IMR-90 (cell line): Measurements from ENCODE around the gene STK35. TPM values are rescaled to one million over a fixed set of nuclear protein-coding genes. Genes with fewer than 3 reads are reported as not detected.

Experiments
- ATAC-seq: fragments of 200-7000 bp; cut with Tn5 transposase; 2 replicates; pipeline ENCODE4 v1.9.1; 2020; ENCODE audit warnings: low read depth, mild to moderate bottlenecking, moderate library complexity
- BruUV-seq: library from RNA; stranded (reverse); fragments of 400-500 nt; replicated peaks from 2 replicates; lab custom pipeline; 2021; lab: Mats Ljungman, UMichigan
- CTCF ChIA-PET: fragments of 300-600 bp; formaldehyde crosslinking; extraction: SDS; loops from one replicate; lab custom pipeline; 2021; ENCODE audit warnings: antibody characterized with exemption; lab: Yijun Ruan, JAX
- POLR2A ChIA-PET: fragments of 300-600 bp; sonication (Branson Sonifier 250); formaldehyde crosslinking; loops from one replicate; lab custom pipeline; 2022; ENCODE audit warnings: antibody characterized with exemption; ENCODE audit not compliant: unreplicated experiment; lab: Charles Lee
- DNase-seq: peaks from one replicate; pipeline ENCODE4 v3.0.0; 2013
- H2AFZ ChIP-seq: replicated peaks from 2 replicates; pipeline ENCODE3; 2013; ENCODE audit warnings: low read length, mild to moderate bottlenecking; ENCODE audit not compliant: poor library complexity
- H2AK5ac ChIP-seq: 2 replicates; pipeline ENCODE4 v1.6.1; 2013; ENCODE audit warnings: low read depth, low read length, inconsistent platforms
- H2AK9ac ChIP-seq: replicated peaks from 2 replicates; pipeline ENCODE3; 2013; ENCODE audit warnings: mild to moderate bottlenecking, low read depth, low read length, moderate library complexity; ENCODE audit not compliant: poor library complexity
- H2BK120ac ChIP-seq: 2 replicates; pipeline ENCODE4 v1.6.1; 2013; ENCODE audit warnings: low read depth, low read length, inconsistent platforms
- H2BK15ac ChIP-seq: 3 replicates; pipeline ENCODE4 v1.6.1; 2013; ENCODE audit warnings: low read depth, low read length, inconsistent platforms
- H2BK20ac ChIP-seq: 2 replicates; pipeline ENCODE4 v1.6.1; 2013; ENCODE audit warnings: low read depth, mild to moderate bottlenecking, inconsistent platforms, low read length, moderate library complexity
- H2BK5ac ChIP-seq: 2 replicates; pipeline ENCODE4 v1.6.1; 2013; ENCODE audit warnings: mild to moderate bottlenecking, low read depth, low read length, inconsistent platforms; ENCODE audit not compliant: poor library complexity, severe bottlenecking
- H3K14ac ChIP-seq: replicated peaks from 2 replicates; pipeline ENCODE4 v1.6.1; 2013; ENCODE audit warnings: low read depth, low read length, inconsistent platforms
- H3K18ac ChIP-seq: 2 replicates; pipeline ENCODE4 v1.6.1; 2013; ENCODE audit warnings: low read depth, low read length, control low read depth
- H3K23ac ChIP-seq: 2 replicates; pipeline ENCODE4 v1.6.1; 2013; ENCODE audit warnings: low read depth, low read length, inconsistent platforms
- H3K27ac ChIP-seq: 2 replicates; pipeline ENCODE4 v1.5.1; 2013; ENCODE audit warnings: mild to moderate bottlenecking, control low read depth, low read length; ENCODE audit not compliant: insufficient read depth
- H3K27me3 ChIP-seq: 2 replicates; pipeline ENCODE4 v1.6.1; 2013; ENCODE audit warnings: low read length; ENCODE audit not compliant: control insufficient read depth, insufficient read depth
- H3K36me3 ChIP-seq: 2 replicates; pipeline ENCODE4 v1.6.1; 2013; ENCODE audit warnings: low read length, mixed read lengths; ENCODE audit not compliant: control insufficient read depth, insufficient read depth
- H3K4ac ChIP-seq: 2 replicates; pipeline ENCODE4 v1.6.1; 2013; ENCODE audit warnings: low read depth, low read length, inconsistent platforms
- H3K4me1 ChIP-seq: 2 replicates; pipeline ENCODE4 v1.6.1; 2013; ENCODE audit warnings: low read length, mixed read lengths; ENCODE audit not compliant: control insufficient read depth, insufficient read depth
- H3K4me2 ChIP-seq: 2 replicates; pipeline ENCODE4 v1.6.1; 2013; ENCODE audit warnings: low read depth, mild to moderate bottlenecking, control low read depth, low read length, moderate library complexity
- H3K4me3 ChIP-seq: 2 replicates; pipeline ENCODE4 v1.5.1; 2013; ENCODE audit warnings: low read depth, mild to moderate bottlenecking, control low read depth, low read length, moderate library complexity; ENCODE audit not compliant: insufficient read depth
- H3K56ac ChIP-seq: 2 replicates; pipeline ENCODE4 v1.6.1; 2013; ENCODE audit warnings: low read length, inconsistent platforms; ENCODE audit not compliant: insufficient read depth; ENCODE audit errors: extremely low read depth
- H3K79me1 ChIP-seq, 2 experiments: 2 replicates each; pipeline ENCODE4 v1.6.1; 2013; ENCODE audit warnings: low read length in 2 of 2, inconsistent platforms in 1 of 2, low read depth in 1 of 2
- H3K9ac ChIP-seq: 2 replicates; pipeline ENCODE4 v1.6.1; 2013; ENCODE audit warnings: low read depth, low read length, control low read depth
- H3K9me1 ChIP-seq: 2 replicates; pipeline ENCODE4 v1.6.1; 2013; ENCODE audit warnings: low read length, inconsistent platforms; ENCODE audit not compliant: insufficient read depth
- H3K9me3 ChIP-seq: 2 replicates; pipeline ENCODE4 v1.6.1; 2013; ENCODE audit warnings: low read length; ENCODE audit not compliant: control insufficient read depth, insufficient read depth
- H4K20me1 ChIP-seq: 2 replicates; pipeline ENCODE4 v1.6.1; 2013; ENCODE audit warnings: low read length, inconsistent platforms; ENCODE audit not compliant: insufficient read depth
- H4K5ac ChIP-seq: 2 replicates; pipeline ENCODE4 v1.6.1; 2013; ENCODE audit warnings: mild to moderate bottlenecking, low read depth, low read length, control low read depth
- H4K8ac ChIP-seq, 2 experiments: 2 replicates each; pipeline ENCODE4 v1.6.1; 2013; ENCODE audit warnings: low read depth in 2 of 2, low read length in 2 of 2, control low read depth in 1 of 2, inconsistent platforms in 1 of 2
- H4K91ac ChIP-seq: 2 replicates; pipeline ENCODE4 v1.6.1; 2013; ENCODE audit warnings: low read depth, low read length, inconsistent platforms; ENCODE audit not compliant: insufficient read depth
- BHLHE40 ChIP-seq: fragments of 150-350 bp; IDR thresholded peaks from 2 replicates; pipeline ENCODE4 v1.6.1; 2016; ENCODE audit warnings: mild to moderate bottlenecking, low read depth, low read length
- CEBPB ChIP-seq: IDR thresholded peaks from 2 replicates; pipeline ENCODE4 v1.6.1; 2012; ENCODE audit warnings: low read depth, low read length, improper control_type of control experiment
- CHD1 ChIP-seq: IDR thresholded peaks from 2 replicates; pipeline ENCODE4 v1.6.1; 2012; ENCODE audit warnings: low read depth, low read length, improper control_type of control experiment
- CTCF ChIP-seq: conservative IDR thresholded peaks from 2 replicates; pipeline ENCODE4 v1.5.1; 2012; ENCODE audit warnings: mild to moderate bottlenecking, low read depth, low read length, improper control_type of control experiment
- FOS ChIP-seq: fragments of 150-350 bp; IDR thresholded peaks from 2 replicates; pipeline ENCODE4 v1.6.1; 2016; ENCODE audit warnings: low read depth, low read length
- MAFK ChIP-seq: IDR thresholded peaks from 2 replicates; pipeline ENCODE4 v1.6.1; 2012; ENCODE audit warnings: low read depth, low read length, improper control_type of control experiment
- MAZ ChIP-seq: IDR thresholded peaks from 2 replicates; pipeline ENCODE4 v1.6.1; 2012; ENCODE audit warnings: low read depth, mild to moderate bottlenecking, low read length, improper control_type of control experiment, moderate library complexity, borderline replicate concordance
- MXI1 ChIP-seq: IDR thresholded peaks from 2 replicates; pipeline ENCODE4 v1.6.1; 2012; ENCODE audit warnings: low read depth, mild to moderate bottlenecking, low read length, moderate library complexity, borderline replicate concordance
- NFE2L2 ChIP-seq: fragments of 150-350 bp; IDR thresholded peaks from 2 replicates; pipeline ENCODE4 v1.6.1; 2016; ENCODE audit warnings: low read depth, mild to moderate bottlenecking, low read length
- POLR2A ChIP-seq: IDR thresholded peaks from 2 replicates; pipeline ENCODE4 v1.6.1; 2012; ENCODE audit warnings: mild to moderate bottlenecking, low read depth, low read length
- RCOR1 ChIP-seq: IDR thresholded peaks from 2 replicates; pipeline ENCODE4 v1.6.1; 2012; ENCODE audit warnings: mild to moderate bottlenecking, low read length, improper control_type of control experiment; ENCODE audit not compliant: insufficient replicate concordance
- RFX5 ChIP-seq: IDR thresholded peaks from 2 replicates; pipeline ENCODE4 v1.8.0; 2012; ENCODE audit warnings: low read depth, mild to moderate bottlenecking, low read length, moderate library complexity
- SMC3 ChIP-seq: fragments of 150-350 bp; IDR thresholded peaks from 2 replicates; pipeline ENCODE4 v1.6.1; 2016; ENCODE audit warnings: low read depth, mild to moderate bottlenecking, antibody characterized with exemption, low read length, moderate library complexity
- WGBS, 2 experiments: methylation state at CpG; one replicate each; pipeline versions ENCODE4 v1.1.5 to v1.1.7; 2013; ENCODE audit warnings: missing lambda C conversion rate in 2 of 2; ENCODE audit not compliant: insufficient read length in 1 of 2; ENCODE audit errors: extremely low coverage in 2 of 2; 5-methylcytosine and 5-hydroxymethylcytosine counted together
- dilution Hi-C: fragments of 300-500 bp; cut with HindIII; formaldehyde crosslinking; loops from one replicate; pipeline ENCODE4 v1.14.3; 2018; ENCODE audit warnings: low sequenced_read_pairs; ENCODE audit not compliant: unreplicated experiment
- in situ Hi-C: fragments of 300-500 bp; cut with MboI; formaldehyde crosslinking; loops from 3 replicates; pipeline ENCODE4 v1.14.3; 2019; ENCODE audit warnings: low sequenced_read_pairs, inconsistent platforms, mixed read lengths
- intact Hi-C: fragments of 100-400 bp; cut with micrococcal nuclease; formaldehyde crosslinking; loops from 2 replicates; pipeline ENCODE4 v1.10.0; 2022
- polyA plus RNA-seq, 3 experiments: library from polyadenylated mRNA; depleted of rRNA; stranded (reverse); fragments of >200 nt; gene quantifications; 2 replicates each; pipeline ENCODE4 v1.2.3, GENCODE V29; 2012; ENCODE audit warnings: low replicate concordance in 1 of 3
- total RNA-seq: library from RNA; depleted of rRNA; stranded (reverse); fragments of >200 nt; gene quantifications from 2 replicates; pipeline ENCODE4 v1.2.3, GENCODE V29; 2012
- TF ChIP-seq, protein P1 (sequence below): fragments of 150-350 bp; IDR thresholded peaks from 2 replicates; pipeline ENCODE4 v1.6.1; 2017; ENCODE audit warnings: mild to moderate bottlenecking, antibody characterized with exemption, low read length, low read depth
- TF ChIP-seq, protein P2 (sequence below): fragments of 150-350 bp; IDR thresholded peaks from 2 replicates; pipeline ENCODE4 v1.6.1; 2016; ENCODE audit warnings: low read depth, mild to moderate bottlenecking, low read length, moderate library complexity, borderline replicate concordance

The STK35 gene
- total and polyA plus RNA-seq, 2 of the 4 experiments (the other 2 are of a cell fraction): 11.1 to 12.0 TPM

GRCh38 chr20:2112910-2113309 lies 11.3 kb downstream of the STK35 start:
- ChIA-PET POLR2A (no interaction called here), CTCF (no interaction called here)
- Histone ChIP-seq H3K9ac (no peak overlapping the region), H3K79me1 (peaks cover 51 to 91% of the 10 kb centered on the region in 2 experiments), H3K56ac (no peak overlapping the region), H3K18ac (no peak overlapping the region), H3K23ac (no peak overlapping the region), H4K8ac (no peak overlapping the region), H2AFZ (no peak overlapping the region), H2AK9ac (no peak overlapping the region), H3K27me3 (no peaks in the 10 kb centered on the region), H3K4me3 (no peak overlapping the region), H2BK15ac (no peak overlapping the region), H3K27ac (no peak overlapping the region), H4K5ac (no peak overlapping the region), H2BK5ac (no peak overlapping the region), H3K4me2 (no peak overlapping the region), H3K4ac (no peak overlapping the region), H4K91ac (no peak overlapping the region), H3K4me1 (peaks cover 17% of the 10 kb centered on the region), H4K20me1 (peaks cover 68% of the 10 kb centered on the region), H2BK120ac (no peak overlapping the region), H3K36me3 (peaks cover 16% of the 10 kb centered on the region), H3K9me1 (peaks cover 41% of the 10 kb centered on the region), H3K14ac (no peak overlapping the region), H2BK20ac (no peak overlapping the region), H2AK5ac (no peak overlapping the region), H3K9me3 (no peaks in the 10 kb centered on the region)
- in situ Hi-C loops (loop anchor here (25.0 kb wide), 1 partner anchor 699 kb away; the partner anchor contains the start of genes C20orf141, CPXM1 and TMEM239), intact Hi-C loops (loop anchor here (10.0 kb wide), 1 partner anchor 342 kb away; no protein-coding TSS in a partner anchor), dilution Hi-C loops (no loop called here)
- TF ChIP-seq POLR2A (no peak), MXI1 (no peak), RFX5 (no peak), NFE2L2 (no peak), RCOR1 (no peak), FOS (no peak), MAFK (no peak), CHD1 (no peak), SMC3 (no peak), CEBPB (no peak), MAZ (no peak), CTCF (no peak), BHLHE40 (no peak)
- TF ChIP-seq, protein P1, sequence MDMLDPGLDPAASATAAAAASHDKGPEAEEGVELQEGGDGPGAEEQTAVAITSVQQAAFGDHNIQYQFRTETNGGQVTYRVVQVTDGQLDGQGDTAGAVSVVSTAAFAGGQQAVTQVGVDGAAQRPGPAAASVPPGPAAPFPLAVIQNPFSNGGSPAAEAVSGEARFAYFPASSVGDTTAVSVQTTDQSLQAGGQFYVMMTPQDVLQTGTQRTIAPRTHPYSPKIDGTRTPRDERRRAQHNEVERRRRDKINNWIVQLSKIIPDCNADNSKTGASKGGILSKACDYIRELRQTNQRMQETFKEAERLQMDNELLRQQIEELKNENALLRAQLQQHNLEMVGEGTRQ: no peak
- TF ChIP-seq, protein P2, sequence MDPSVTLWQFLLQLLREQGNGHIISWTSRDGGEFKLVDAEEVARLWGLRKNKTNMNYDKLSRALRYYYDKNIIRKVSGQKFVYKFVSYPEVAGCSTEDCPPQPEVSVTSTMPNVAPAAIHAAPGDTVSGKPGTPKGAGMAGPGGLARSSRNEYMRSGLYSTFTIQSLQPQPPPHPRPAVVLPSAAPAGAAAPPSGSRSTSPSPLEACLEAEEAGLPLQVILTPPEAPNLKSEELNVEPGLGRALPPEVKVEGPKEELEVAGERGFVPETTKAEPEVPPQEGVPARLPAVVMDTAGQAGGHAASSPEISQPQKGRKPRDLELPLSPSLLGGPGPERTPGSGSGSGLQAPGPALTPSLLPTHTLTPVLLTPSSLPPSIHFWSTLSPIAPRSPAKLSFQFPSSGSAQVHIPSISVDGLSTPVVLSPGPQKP: no peak
- no TSS peak for BruUV-seq
- DNase-seq (no peak), ATAC-seq (no peak)
- WGBS, 2 experiments: no CpG with 5 or more reads among the region's 4 CpGs
